ENCODE data around the gene MAPK7. TPM values are rescaled to one million over a fixed set of nuclear protein-coding genes. Genes with fewer than 3 reads are reported as not detected.

MAPK7 gene
- total RNA-seq, 2 experiments from 2014 or later: 8.1 to 19.3 TPM

GRCh38 chr17:19342611-19343255, 35.6 kb upstream of the MAPK7 start:
- TF ChIP-seq EZH2phosphoT487 (IDR thresholded peaks at IDR 0.05; ENCODE audit: borderline replicate concordance, low read depth, low read length) (no peak), CTCF (conservative IDR thresholded peaks at IDR 0.05; ENCODE audit: low read length) (no peak)
- H4K20me1 ChIP-seq (ENCODE audit: insufficient read depth, low read length): no peaks in the 10 kb centered on the region
- H3K9me2 ChIP-seq (ENCODE audit: insufficient read depth, low read length): no peaks in the 10 kb centered on the region
- intact Hi-C loops (cut with micrococcal nuclease; ENCODE audit: unreplicated experiment): no loop called here
- H3K4me2 ChIP-seq (ENCODE audit: low read length): no peak overlapping the region
- H3K79me2 ChIP-seq (ENCODE audit: insufficient read depth, low read depth, low read length): no peaks in the 10 kb centered on the region
- no peaks in the 10 kb centered on the region for H3K36me3 ChIP-seq (ENCODE audit: insufficient read depth, low read length)
- H3K4me3 ChIP-seq (ENCODE audit: low read depth, low read length, poor library complexity, severe bottlenecking): no peak overlapping the region
- POLR2A ChIA-PET: no interaction called here
- H2AFZ ChIP-seq (ENCODE audit: low read length): no peak overlapping the region
- BruUV-seq (replicated peaks): no TSS peak
- no peaks in the 10 kb centered on the region for H3K9me3 ChIP-seq (ENCODE audit: low read length)
- no peak for DNase-seq (ENCODE audit: low spot score)
- peaks cover 15% of the 10 kb centered on the region for H3K4me1 ChIP-seq (ENCODE audit: insufficient read depth, low read length, poor library complexity, severe bottlenecking)
- H3K27ac ChIP-seq (ENCODE audit: low read depth, low read length, poor library complexity, severe bottlenecking): no peak overlapping the region
- CTCF ChIA-PET (ENCODE audit: unreplicated experiment): no interaction called here

GRCh38 chr17:19343256-19343630, 35.1 kb upstream of the MAPK7 start:
- intact Hi-C loops (cut with micrococcal nuclease; ENCODE audit: unreplicated experiment): no loop called here

More at GRCh38 chr17:19343256-19343630, 35.1 kb upstream of the MAPK7 start:
- peaks cover 13% of the 10 kb centered on the region for H3K4me1 ChIP-seq (ENCODE audit: insufficient read depth, low read length, poor library complexity, severe bottlenecking)
- H2AFZ ChIP-seq (ENCODE audit: low read length): no peak overlapping the region
- H4K20me1 ChIP-seq (ENCODE audit: insufficient read depth, low read length): no peaks in the 10 kb centered on the region
- no peaks in the 10 kb centered on the region for H3K9me2 ChIP-seq (ENCODE audit: insufficient read depth, low read length)
- H3K36me3 ChIP-seq (ENCODE audit: insufficient read depth, low read length): no peaks in the 10 kb centered on the region
- DNase-seq (ENCODE audit: low spot score): no peak
- no peak overlapping the region for H3K4me2 ChIP-seq (ENCODE audit: low read length)
- no peaks in the 10 kb centered on the region for H3K9me3 ChIP-seq (ENCODE audit: low read length)
- ChIA-PET POLR2A (no interaction called here), CTCF (ENCODE audit: unreplicated experiment) (no interaction called here)
- TF ChIP-seq CTCF (conservative IDR thresholded peaks at IDR 0.05; ENCODE audit: low read length): no peak
- TF ChIP-seq EZH2phosphoT487 (IDR thresholded peaks at IDR 0.05; ENCODE audit: borderline replicate concordance, low read depth, low read length): no peak
- no peak overlapping the region for H3K27ac ChIP-seq (ENCODE audit: low read depth, low read length, poor library complexity, severe bottlenecking)
- no TSS peak for BruUV-seq (replicated peaks)
- H3K4me3 ChIP-seq (ENCODE audit: low read depth, low read length, poor library complexity, severe bottlenecking): no peak overlapping the region
- H3K79me2 ChIP-seq (ENCODE audit: insufficient read depth, low read depth, low read length): no peaks in the 10 kb centered on the region
